ENCODE results near the gene SZRD1.

Gene SZRD1

GRCh38 chr1:16397120-16397519, 30.1 kb downstream of the SZRD1 start:
- H3K27me3 ChIP-seq (replicated peaks; ENCODE audit: insufficient read depth, low read length) = no peaks in the 10 kb centered on the region
- H3K79me2 ChIP-seq (ENCODE audit: low read length) = peaks cover 24% of the 10 kb centered on the region
- DNase-seq = no peak
- TF ChIP-seq CTCF (IDR thresholded peaks at IDR 0.05; ENCODE audit: low read length) (no peak), EZH2 (optimal IDR thresholded peaks at IDR 0.05; ENCODE audit: low read depth, low read length) (no peak), EZH2phosphoT487 (IDR thresholded peaks at IDR 0.05; ENCODE audit: low read length) (no peak)
- H3K9ac ChIP-seq (ENCODE audit: low read length) = no peak overlapping the region
- peaks cover 19% of the 10 kb centered on the region for H4K20me1 ChIP-seq (ENCODE audit: insufficient read depth, low read length)
- H3K36me3 ChIP-seq (replicated peaks; ENCODE audit: insufficient read depth, low read length) = 0 out of 2 replicates have a peak, but pooled peaks cover 3% of the 10 kb centered on the region
- no peaks in the 10 kb centered on the region for H3K9me3 ChIP-seq (replicated peaks; ENCODE audit: insufficient read depth, low read length)
- H3K4me3 ChIP-seq (ENCODE audit: low read length) = no peak overlapping the region
- no peaks in the 10 kb centered on the region for H3F3A ChIP-seq (ENCODE audit: insufficient read depth, low read length)
- H3K4me2 ChIP-seq (ENCODE audit: low read depth, low read length) = no peak overlapping the region
- no peak overlapping the region for H2AFZ ChIP-seq (ENCODE audit: low read length)
- no peaks in the 10 kb centered on the region for H3K9me2 ChIP-seq (replicated peaks; ENCODE audit: insufficient read depth, low read length)
- H3K27ac ChIP-seq (ENCODE audit: low read length) = no peak overlapping the region
- no peaks in the 10 kb centered on the region for H3K4me1 ChIP-seq (ENCODE audit: low read length)

GRCh38 chr1:16398371-16398953, 31.4 kb downstream of the SZRD1 start:
- Histone ChIP-seq H3K9me2 (replicated peaks; ENCODE audit: insufficient read depth, low read length) (no peaks in the 10 kb centered on the region), H3K27me3 (replicated peaks; ENCODE audit: insufficient read depth, low read length) (no peaks in the 10 kb centered on the region), H3K36me3 (replicated peaks; ENCODE audit: insufficient read depth, low read length) (0 out of 2 replicates have a peak, but pooled peaks cover 3% of the 10 kb centered on the region), H3K9ac (ENCODE audit: low read length) (no peak overlapping the region), H3F3A (ENCODE audit: insufficient read depth, low read length) (no peaks in the 10 kb centered on the region), H3K4me2 (ENCODE audit: low read depth, low read length) (no peak overlapping the region), H2AFZ (ENCODE audit: low read length) (no peak overlapping the region), H3K79me2 (ENCODE audit: low read length) (peaks cover 10% of the 10 kb centered on the region), H3K9me3 (replicated peaks; ENCODE audit: insufficient read depth, low read length) (no peaks in the 10 kb centered on the region), H3K4me1 (ENCODE audit: low read length) (no peaks in the 10 kb centered on the region), H3K27ac (ENCODE audit: low read length) (no peak overlapping the region), H3K4me3 (ENCODE audit: low read length) (no peak overlapping the region), H4K20me1 (ENCODE audit: insufficient read depth, low read length) (0 out of 2 replicates have a peak, but pooled peaks cover 5% of the 10 kb centered on the region)
- DNase-seq = no peak
- TF ChIP-seq EZH2phosphoT487 (IDR thresholded peaks at IDR 0.05; ENCODE audit: low read length) (no peak), EZH2 (optimal IDR thresholded peaks at IDR 0.05; ENCODE audit: low read depth, low read length) (no peak), CTCF (IDR thresholded peaks at IDR 0.05; ENCODE audit: low read length) (no peak)

- Histone ChIP-seq H3K27me3 (replicated peaks; ENCODE audit: insufficient read depth, low read length) (no peaks in the 10 kb centered on the region; the same call in 1 of the 2 replicates), H3K27ac (ENCODE audit: low read length) (no peak overlapping the region), H3K36me3 (replicated peaks; ENCODE audit: insufficient read depth, low read length) (no peaks in the 10 kb centered on the region), H3F3A (ENCODE audit: insufficient read depth, low read length) (no peaks in the 10 kb centered on the region), H3K9me2 (replicated peaks; ENCODE audit: insufficient read depth, low read length) (no peaks in the 10 kb centered on the region), H3K9me3 (replicated peaks; ENCODE audit: insufficient read depth, low read length) (no peaks in the 10 kb centered on the region), H4K20me1 (ENCODE audit: insufficient read depth, low read length) (no peaks in the 10 kb centered on the region), H3K9ac (ENCODE audit: low read length) (no peak overlapping the region), H3K4me2 (ENCODE audit: low read depth, low read length) (no peak overlapping the region), H3K79me2 (ENCODE audit: low read length) (no peaks in the 10 kb centered on the region), H2AFZ (ENCODE audit: low read length) (no peak overlapping the region), H3K4me3 (ENCODE audit: low read length) (no peak overlapping the region), H3K4me1 (ENCODE audit: low read length) (no peaks in the 10 kb centered on the region)
- no peak for DNase-seq
- TF ChIP-seq EZH2phosphoT487 (IDR thresholded peaks at IDR 0.05; ENCODE audit: low read length) (no peak), EZH2 (optimal IDR thresholded peaks at IDR 0.05; ENCODE audit: low read depth, low read length) (no peak), CTCF (IDR thresholded peaks at IDR 0.05; ENCODE audit: low read length) (no peak)
Observed at GRCh38 chr1:16402742-16403141, 35.7 kb downstream of the SZRD1 start.

Data from MM.1S (cell line).